Keratinocyte (primary cell): Measurements from ENCODE around the gene POLE3. TPM values are rescaled to one million over a fixed set of nuclear protein-coding genes. Genes with fewer than 3 reads are reported as not detected.
"Not testable (repeated sequence)": the region's sequence is repeated elsewhere in the genome, so short reads cannot be mapped to it uniquely, and the experiment has no call there.

Experiments used
- DNase-seq: peaks from one replicate; pipeline ENCODE4 v3.0.0-alpha.2; 2011; ENCODE audit warnings: low read depth, missing footprints, low spot score
- FAIRE-seq: peaks from 2 replicates; lab custom pipeline; 2011; peaks lifted over from hg19 to GRCh38; lab: Jason Lieb, UNC
- H2AFZ ChIP-seq: 2 replicates; pipeline ENCODE4 v1.6.0; 2012; ENCODE audit warnings: low read length, control low read depth, inconsistent platforms; ENCODE audit not compliant: control insufficient read depth
- H3K27ac ChIP-seq: 2 replicates; pipeline ENCODE4 v1.5.1; 2011; ENCODE audit warnings: low read length; ENCODE audit not compliant: control insufficient read depth, insufficient read depth
- H3K27me3 ChIP-seq: 3 replicates; pipeline ENCODE4 v1.6.0; 2011; ENCODE audit warnings: low read length; ENCODE audit not compliant: control insufficient read depth, insufficient read depth; ENCODE audit errors: extremely low read depth
- H3K36me3 ChIP-seq, 2 experiments: 2 replicates in 1 of 2; 3 replicates in 1 of 2; pipeline ENCODE4 v1.5.1; 2011; ENCODE audit warnings: low read length in 2 of 2, mild to moderate bottlenecking in 1 of 2; ENCODE audit not compliant: control insufficient read depth in 2 of 2, insufficient read depth in 2 of 2; ENCODE audit errors: extremely low read depth in 1 of 2
- H3K4me1 ChIP-seq: 3 replicates; pipeline ENCODE4 v1.5.1; 2011; ENCODE audit warnings: low read length; ENCODE audit not compliant: control insufficient read depth, insufficient read depth; ENCODE audit errors: extremely low read depth
- H3K4me2 ChIP-seq: 3 replicates; pipeline ENCODE4 v1.6.0; 2011; ENCODE audit warnings: low read depth, low read length; ENCODE audit not compliant: control insufficient read depth, insufficient read depth; ENCODE audit errors: extremely low read depth
- H3K4me3 ChIP-seq, 3 experiments: fragments of 200-600 bp in 1 of 3; sonication (generic) in 1 of 3; 2 replicates in 2 of 3; 3 replicates in 1 of 3; pipeline ENCODE4 v1.5.1; 2011 to 2016; ENCODE audit warnings: low read length in 3 of 3, mild to moderate bottlenecking in 3 of 3, control low read depth in 2 of 3, inconsistent platforms in 1 of 3, low read depth in 1 of 3, mixed read lengths in 1 of 3, mixed run types in 1 of 3, moderate library complexity in 1 of 3; ENCODE audit not compliant: control insufficient read depth in 2 of 3, insufficient read depth in 2 of 3; ENCODE audit errors: extremely low read depth in 1 of 3
- H3K79me2 ChIP-seq: 2 replicates; pipeline ENCODE4 v1.6.0; 2012; ENCODE audit warnings: low read length; ENCODE audit not compliant: control insufficient read depth, insufficient read depth
- H3K9ac ChIP-seq: 3 replicates; pipeline ENCODE4 v1.6.0; 2011; ENCODE audit warnings: low read length; ENCODE audit not compliant: control insufficient read depth, insufficient read depth; ENCODE audit errors: extremely low read depth
- H3K9me1 ChIP-seq: 3 replicates; pipeline ENCODE4 v1.6.0; 2011; ENCODE audit warnings: low read length; ENCODE audit not compliant: control insufficient read depth, insufficient read depth; ENCODE audit errors: extremely low read depth
- H3K9me3 ChIP-seq: 2 replicates; pipeline ENCODE4 v1.5.1; 2012; ENCODE audit warnings: low read depth, low read length; ENCODE audit not compliant: control insufficient read depth
- H4K20me1 ChIP-seq: 3 replicates; pipeline ENCODE4 v1.6.0; 2011; ENCODE audit warnings: low read length; ENCODE audit not compliant: control insufficient read depth, insufficient read depth; ENCODE audit errors: extremely low read depth
- EZH2 ChIP-seq: IDR thresholded peaks from one replicate; pipeline ENCODE4 v1.6.1; 2012; ENCODE audit warnings: inconsistent platforms, mild to moderate bottlenecking, low read length, moderate library complexity
- dilution Hi-C: fragments of 300-500 bp; cut with MboI; formaldehyde crosslinking; loops from one replicate; pipeline ENCODE4 v1.7.0; 2020; ENCODE audit warnings: low sequenced_read_pairs; ENCODE audit not compliant: extremely low pct_ligation_motif_present
- polyA plus RNA-seq, 5 experiments: library from polyadenylated mRNA; depleted of rRNA in 3 of 5; stranded (reverse) in 3 of 5; stranded (forward) in 1 of 5; unstranded in 1 of 5; fragments of >200 nt; gene quantifications; 1 replicate in 1 of 5; 2 replicates in 3 of 5; 3 replicates in 1 of 5; pipeline versions ENCODE4 v1.2.1 to v1.2.3, GENCODE V29; 2011 to 2012; ENCODE audit warnings: missing spikeins in 2 of 5, low read depth in 1 of 5, low replicate concordance in 1 of 5
- TF ChIP-seq, protein P1 (sequence below), 3 experiments: IDR thresholded peaks in 1 of 3; conservative IDR thresholded peaks in 1 of 3; optimal IDR thresholded peaks in 1 of 3; 2 replicates in 2 of 3; 3 replicates in 1 of 3; pipeline versions ENCODE3 to v1.5.1; 2011; ENCODE audit warnings: low read length in 3 of 3, mild to moderate bottlenecking in 3 of 3, moderate library complexity in 2 of 3, control low read depth in 1 of 3, inconsistent platforms in 1 of 3; ENCODE audit not compliant: insufficient read depth in 2 of 3; ENCODE audit errors: extremely low read depth in 1 of 3

Gene POLE3
- polyA plus RNA-seq, 1 donor (not counting 4 experiments of a cell fraction or from before 2014, with no cell fraction given): 77.2 TPM

DNA sequence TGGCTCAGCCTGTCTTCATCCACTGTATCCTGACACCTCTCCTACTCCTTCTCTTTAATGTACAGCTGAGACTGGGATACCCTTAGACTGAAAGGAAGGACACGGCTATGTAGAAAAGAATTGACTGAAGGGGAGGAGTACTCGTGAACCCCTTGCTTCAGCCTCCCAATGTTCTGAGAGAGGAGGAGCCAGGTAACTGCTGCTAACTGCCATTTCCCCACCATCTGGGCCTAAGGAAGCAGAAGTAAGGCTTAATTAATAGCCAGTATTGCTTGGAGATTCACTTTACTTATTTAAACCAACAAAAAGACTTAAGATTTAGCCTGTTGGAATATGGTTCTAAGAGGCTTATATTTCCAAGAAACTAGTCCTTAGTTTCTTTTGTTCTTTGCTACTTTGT lies 34.3 kb upstream of the POLE3 start:
- H3K4me1 ChIP-seq: no peaks in the 10 kb centered on the region
- H3K36me3 ChIP-seq: no peaks in the 10 kb centered on the region
- no peaks in the 10 kb centered on the region for H3K79me2 ChIP-seq
- H3K9me3 ChIP-seq: no peaks in the 10 kb centered on the region
- dilution Hi-C loops: no loop called here
- H3K4me3 ChIP-seq: no peak overlapping the region
- no peak overlapping the region for H3K27ac ChIP-seq
- no peak overlapping the region for H2AFZ ChIP-seq
- H3K9ac ChIP-seq: no peak overlapping the region
- TF ChIP-seq EZH2: no peak
- TF ChIP-seq, protein P1, sequence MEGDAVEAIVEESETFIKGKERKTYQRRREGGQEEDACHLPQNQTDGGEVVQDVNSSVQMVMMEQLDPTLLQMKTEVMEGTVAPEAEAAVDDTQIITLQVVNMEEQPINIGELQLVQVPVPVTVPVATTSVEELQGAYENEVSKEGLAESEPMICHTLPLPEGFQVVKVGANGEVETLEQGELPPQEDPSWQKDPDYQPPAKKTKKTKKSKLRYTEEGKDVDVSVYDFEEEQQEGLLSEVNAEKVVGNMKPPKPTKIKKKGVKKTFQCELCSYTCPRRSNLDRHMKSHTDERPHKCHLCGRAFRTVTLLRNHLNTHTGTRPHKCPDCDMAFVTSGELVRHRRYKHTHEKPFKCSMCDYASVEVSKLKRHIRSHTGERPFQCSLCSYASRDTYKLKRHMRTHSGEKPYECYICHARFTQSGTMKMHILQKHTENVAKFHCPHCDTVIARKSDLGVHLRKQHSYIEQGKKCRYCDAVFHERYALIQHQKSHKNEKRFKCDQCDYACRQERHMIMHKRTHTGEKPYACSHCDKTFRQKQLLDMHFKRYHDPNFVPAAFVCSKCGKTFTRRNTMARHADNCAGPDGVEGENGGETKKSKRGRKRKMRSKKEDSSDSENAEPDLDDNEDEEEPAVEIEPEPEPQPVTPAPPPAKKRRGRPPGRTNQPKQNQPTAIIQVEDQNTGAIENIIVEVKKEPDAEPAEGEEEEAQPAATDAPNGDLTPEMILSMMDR (optimal IDR thresholded peaks at IDR 0.05 in 1 of 3, IDR thresholded peaks at IDR 0.05 in 1 of 3, conservative IDR thresholded peaks at IDR 0.05 in 1 of 3; ENCODE audit: extremely low read depth in 1 of 3, insufficient read depth in 2 of 3, low read length in 3 of 3): no peak
- no peak for DNase-seq
- no peaks in the 10 kb centered on the region for H3K9me1 ChIP-seq
- FAIRE-seq: no peak
- no peaks in the 10 kb centered on the region for H3K27me3 ChIP-seq
- H3K4me2 ChIP-seq: no peak overlapping the region
- H4K20me1 ChIP-seq: no peaks in the 10 kb centered on the region

DNA sequence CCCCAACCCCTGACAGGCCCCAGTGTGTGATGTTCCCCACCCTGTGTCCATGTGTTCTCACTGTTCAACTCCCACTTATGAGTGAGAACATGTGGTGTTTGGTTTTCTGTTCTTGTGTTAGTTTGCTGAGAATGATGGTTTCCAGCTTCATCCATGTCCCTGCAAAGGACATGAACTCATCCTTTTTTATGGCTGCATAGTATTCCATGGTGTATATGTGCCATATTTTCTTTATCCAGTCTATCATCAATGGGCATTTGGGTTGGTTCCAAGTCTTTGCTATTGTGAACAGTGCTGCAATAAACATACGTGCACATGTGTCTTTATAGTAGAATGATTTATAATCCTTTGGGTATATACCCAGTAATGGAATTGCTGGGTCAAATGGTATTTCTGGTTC lies 27.2 kb upstream of the POLE3 start:
- H3K79me2 ChIP-seq, H3K9ac ChIP-seq, H3K4me3 ChIP-seq, FAIRE-seq, H3K9me1 ChIP-seq, H3K9me3 ChIP-seq, DNase-seq, H3K27me3 ChIP-seq, H3K27ac ChIP-seq, H4K20me1 ChIP-seq, H3K36me3 ChIP-seq, H3K4me1 ChIP-seq, dilution Hi-C loops, H3K4me2 ChIP-seq, H2AFZ ChIP-seq: not testable (repeated sequence)

DNA sequence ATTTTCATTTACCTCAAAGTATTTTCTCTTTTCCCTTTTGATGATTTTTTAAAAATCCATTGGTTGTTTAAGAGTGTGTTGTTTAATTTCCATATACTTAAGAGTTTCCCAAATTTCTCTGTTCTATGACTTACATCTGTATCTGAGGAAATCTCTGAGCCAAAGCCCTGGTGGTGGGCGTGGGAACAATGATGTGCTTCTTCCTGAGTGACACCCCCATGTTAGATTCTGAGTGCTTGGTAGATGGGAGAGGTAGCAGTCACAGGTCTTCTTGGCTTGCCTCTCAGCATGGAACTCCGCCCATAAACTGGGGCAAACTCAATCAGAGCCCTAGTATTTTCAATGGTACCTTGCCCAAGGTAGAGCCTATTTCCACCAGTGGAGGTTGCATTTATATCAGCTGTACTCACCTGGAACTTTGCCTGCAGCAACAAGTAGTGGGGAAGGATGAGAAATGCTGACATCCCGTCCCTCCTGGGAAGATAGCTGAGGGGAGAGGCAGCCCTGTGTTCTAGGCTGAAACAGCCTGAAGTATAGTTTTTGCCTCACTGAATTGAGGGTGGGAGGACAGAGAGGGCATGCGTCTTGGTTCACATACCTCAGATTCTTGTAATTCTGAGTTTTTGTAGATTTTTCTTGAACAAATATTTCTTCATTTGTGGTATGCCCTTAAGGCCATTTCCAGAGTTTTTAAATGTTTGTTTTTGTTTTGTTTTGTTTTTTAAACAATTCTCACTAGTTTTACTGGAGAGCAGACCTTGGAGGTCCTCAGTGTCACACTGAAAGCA lies 26.4 kb upstream of the POLE3 start:
- no peak for TF ChIP-seq EZH2
- TF ChIP-seq, protein P1 (optimal IDR thresholded peaks at IDR 0.05 in 1 of 3, IDR thresholded peaks at IDR 0.05 in 1 of 3, conservative IDR thresholded peaks at IDR 0.05 in 1 of 3; ENCODE audit: extremely low read depth in 1 of 3, insufficient read depth in 2 of 3, low read length in 3 of 3): no peak
- Histone ChIP-seq H2AFZ (no peak overlapping the region), H3K4me3 (no peak overlapping the region), H3K27me3 (no peaks in the 10 kb centered on the region), H3K9me1 (no peaks in the 10 kb centered on the region), H3K9me3 (no peaks in the 10 kb centered on the region), H3K27ac (no peak overlapping the region), H3K79me2 (no peaks in the 10 kb centered on the region), H3K9ac (no peak overlapping the region), H3K4me1 (no peaks in the 10 kb centered on the region), H4K20me1 (no peaks in the 10 kb centered on the region), H3K36me3 (no peaks in the 10 kb centered on the region), H3K4me2 (no peak overlapping the region)
- DNase-seq (no peak), FAIRE-seq (no peak)
- dilution Hi-C loops: no loop called here
